ENCODE data around the gene CLDN10. TPM values are rescaled to one million over a fixed set of nuclear protein-coding genes. Genes with fewer than 3 reads are reported as not detected.

Gene CLDN10
- total RNA-seq, 1 donor from 2014 or later: not detected

DNA sequence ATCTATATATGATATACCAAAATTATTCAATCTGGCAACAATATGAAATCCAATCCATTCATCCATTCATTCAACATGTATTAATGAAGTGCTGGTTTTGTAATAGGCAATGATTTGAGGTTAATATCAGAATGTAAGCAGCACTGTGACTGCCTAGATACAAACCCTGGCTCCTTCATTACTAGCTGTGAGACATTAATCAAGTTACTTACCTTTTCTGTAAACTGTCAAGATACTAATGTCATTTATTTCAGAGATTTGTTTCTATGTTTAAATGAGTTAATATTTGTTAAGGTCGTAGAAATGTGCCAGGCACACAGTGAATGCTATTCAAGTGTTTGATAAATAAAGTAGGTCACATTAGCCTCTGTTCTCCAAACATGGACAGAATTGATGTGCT, 40.9 kb downstream of the CLDN10 start:
- no peaks in the 10 kb centered on the region for H3K36me3 Mint-ChIP-seq (ENCODE audit: low read depth)
- H3K9me3 Mint-ChIP-seq: no peaks in the 10 kb centered on the region
- intact Hi-C loops (cut with micrococcal nuclease): no loop called here
- H3K4me1 Mint-ChIP-seq: no peaks in the 10 kb centered on the region
- no peak overlapping the region for H3K4me3 Mint-ChIP-seq
- CTCF ChIA-PET: no interaction called here
- peaks cover 22% of the 10 kb centered on the region for H3K27me3 Mint-ChIP-seq
- no peak for DNase-seq
- H3K27ac Mint-ChIP-seq: no peak overlapping the region
- TF ChIP-seq, protein P1, sequence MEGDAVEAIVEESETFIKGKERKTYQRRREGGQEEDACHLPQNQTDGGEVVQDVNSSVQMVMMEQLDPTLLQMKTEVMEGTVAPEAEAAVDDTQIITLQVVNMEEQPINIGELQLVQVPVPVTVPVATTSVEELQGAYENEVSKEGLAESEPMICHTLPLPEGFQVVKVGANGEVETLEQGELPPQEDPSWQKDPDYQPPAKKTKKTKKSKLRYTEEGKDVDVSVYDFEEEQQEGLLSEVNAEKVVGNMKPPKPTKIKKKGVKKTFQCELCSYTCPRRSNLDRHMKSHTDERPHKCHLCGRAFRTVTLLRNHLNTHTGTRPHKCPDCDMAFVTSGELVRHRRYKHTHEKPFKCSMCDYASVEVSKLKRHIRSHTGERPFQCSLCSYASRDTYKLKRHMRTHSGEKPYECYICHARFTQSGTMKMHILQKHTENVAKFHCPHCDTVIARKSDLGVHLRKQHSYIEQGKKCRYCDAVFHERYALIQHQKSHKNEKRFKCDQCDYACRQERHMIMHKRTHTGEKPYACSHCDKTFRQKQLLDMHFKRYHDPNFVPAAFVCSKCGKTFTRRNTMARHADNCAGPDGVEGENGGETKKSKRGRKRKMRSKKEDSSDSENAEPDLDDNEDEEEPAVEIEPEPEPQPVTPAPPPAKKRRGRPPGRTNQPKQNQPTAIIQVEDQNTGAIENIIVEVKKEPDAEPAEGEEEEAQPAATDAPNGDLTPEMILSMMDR (IDR thresholded peaks at IDR 0.05): no peak
- POLR2A ChIA-PET: no interaction called here
- no peak for ATAC-seq (ENCODE audit: low read depth)

DNA sequence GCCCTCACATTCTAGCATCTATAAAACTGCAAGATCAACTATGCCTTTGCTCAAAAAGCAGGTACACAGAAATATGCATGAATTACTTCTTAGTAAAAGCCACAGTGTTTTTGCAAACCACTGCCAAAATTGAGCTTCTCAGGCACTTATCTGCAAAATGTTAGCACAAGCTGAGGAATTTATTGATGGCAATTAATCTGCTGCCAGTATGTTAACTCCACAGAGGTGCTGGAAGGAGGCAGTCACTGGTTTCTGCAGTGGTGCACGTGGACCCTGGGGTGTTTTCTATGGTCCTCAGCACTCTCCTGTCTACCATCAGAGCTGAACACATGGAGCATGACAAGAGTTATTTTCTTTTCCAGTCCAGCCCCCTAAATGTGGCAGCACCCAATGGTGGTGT, 44.2 kb downstream of the CLDN10 start:
- CTCF ChIA-PET: no interaction called here

DNA sequence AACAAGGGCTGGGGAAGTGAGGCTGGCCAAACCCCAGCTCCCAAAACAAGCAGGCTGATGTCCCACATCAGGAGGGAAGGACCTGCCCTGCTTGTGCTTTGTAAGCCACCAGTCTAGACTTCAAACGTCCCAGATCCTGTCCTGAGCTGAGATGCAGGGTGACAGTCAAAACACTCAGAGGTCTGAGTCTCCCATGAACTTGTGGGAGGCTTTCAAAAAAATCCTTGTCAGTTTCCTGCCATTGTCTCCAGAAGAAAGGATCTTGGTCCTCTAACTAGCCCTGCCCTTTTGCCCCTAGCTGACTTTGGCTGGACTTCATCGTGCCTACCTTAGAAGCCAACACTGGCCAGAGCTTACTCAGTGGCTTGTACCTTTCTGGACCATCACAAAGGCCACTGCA, 48.7 kb downstream of the CLDN10 start:
- CTCF ChIA-PET: no interaction called here
- no peak for DNase-seq
- no peak for ATAC-seq (ENCODE audit: low read depth)
- no peak overlapping the region for H3K27ac Mint-ChIP-seq
- H3K9me3 Mint-ChIP-seq: no peaks in the 10 kb centered on the region
- no peaks in the 10 kb centered on the region for H3K36me3 Mint-ChIP-seq (ENCODE audit: low read depth)
- H3K4me1 Mint-ChIP-seq: no peaks in the 10 kb centered on the region
- POLR2A ChIA-PET: no interaction called here
- H3K27me3 Mint-ChIP-seq: peaks cover 14% of the 10 kb centered on the region
- intact Hi-C loops (cut with micrococcal nuclease): no loop called here
- H3K4me3 Mint-ChIP-seq: no peak overlapping the region
- TF ChIP-seq, protein P1 (IDR thresholded peaks at IDR 0.05): no peak

More for the DNA sequence above, 44.2 kb downstream of the CLDN10 start:
- Mint-ChIP-seq H3K9me3 (no peaks in the 10 kb centered on the region), H3K27ac (no peak overlapping the region), H3K36me3 (ENCODE audit: low read depth) (no peaks in the 10 kb centered on the region), H3K4me1 (no peaks in the 10 kb centered on the region), H3K4me3 (no peak overlapping the region), H3K27me3 (peaks cover 11% of the 10 kb centered on the region)
- TF ChIP-seq, protein P1 (IDR thresholded peaks at IDR 0.05): no peak
- intact Hi-C loops (cut with micrococcal nuclease): no loop called here
- DNase-seq (no peak), ATAC-seq (ENCODE audit: low read depth) (no peak)
- POLR2A ChIA-PET: no interaction called here

DNA sequence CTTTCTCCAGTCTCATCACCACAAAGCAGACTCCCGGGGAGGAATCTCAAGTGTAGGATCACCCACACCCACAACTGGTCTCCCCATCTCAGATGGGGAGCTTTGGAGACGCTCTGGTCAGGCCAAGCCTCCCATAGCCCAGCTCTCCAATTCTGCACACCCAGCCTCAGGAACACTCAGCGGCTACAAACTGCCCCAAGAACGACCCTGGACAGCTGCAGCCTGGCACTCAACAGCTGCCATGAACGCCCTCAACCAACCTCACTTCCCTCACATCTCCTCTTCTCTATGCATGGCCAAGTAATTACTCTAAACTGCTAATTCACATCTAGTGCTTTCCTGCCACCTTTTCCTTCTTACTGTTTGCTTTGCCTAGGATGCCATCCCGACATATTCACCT, 49.4 kb downstream of the CLDN10 start:
- Mint-ChIP-seq H3K27me3 (peaks cover 14% of the 10 kb centered on the region), H3K4me3 (no peak overlapping the region), H3K36me3 (ENCODE audit: low read depth) (no peaks in the 10 kb centered on the region), H3K27ac (no peak overlapping the region), H3K4me1 (no peaks in the 10 kb centered on the region), H3K9me3 (no peaks in the 10 kb centered on the region)
- intact Hi-C loops (cut with micrococcal nuclease): no loop called here
- POLR2A ChIA-PET: no interaction called here
- CTCF ChIA-PET: no interaction called here
- ATAC-seq (ENCODE audit: low read depth) (no peak), DNase-seq (no peak)
- TF ChIP-seq, protein P1 (IDR thresholded peaks at IDR 0.05): no peak

DNA sequence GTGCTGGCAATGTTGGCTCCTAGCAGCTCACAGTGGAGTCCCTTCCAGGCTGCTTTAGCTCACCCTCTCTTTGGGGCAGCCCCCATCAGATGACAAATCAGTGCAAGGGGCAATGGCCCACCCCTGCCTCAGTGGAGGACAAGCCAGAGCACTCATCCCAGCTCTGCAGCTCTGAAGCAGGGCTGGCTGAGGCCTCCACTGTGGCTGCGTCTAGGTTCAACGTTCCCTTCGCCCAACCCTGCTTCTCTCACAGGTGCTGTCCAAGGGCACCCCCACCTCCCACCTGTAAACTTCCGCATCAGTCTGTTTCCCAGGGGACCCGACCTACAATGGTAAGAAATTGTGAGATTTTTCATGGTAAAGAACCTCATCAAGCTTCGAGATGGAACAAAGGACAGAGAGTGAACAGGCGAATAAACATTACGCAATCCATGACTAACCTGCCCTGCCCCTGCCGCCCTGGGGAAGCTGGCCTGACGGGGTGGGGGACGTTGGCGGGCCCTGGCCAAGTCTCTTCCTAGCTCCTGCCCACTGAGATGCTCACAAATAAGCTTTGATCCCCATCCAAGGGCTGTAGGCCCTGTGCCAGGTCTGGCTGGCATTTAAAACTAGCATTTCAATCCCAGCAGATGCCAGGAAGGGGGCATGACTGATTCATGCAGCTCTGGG, 51.5 kb downstream of the CLDN10 start:
- POLR2A ChIA-PET: no interaction called here
- TF ChIP-seq, protein P1 (IDR thresholded peaks at IDR 0.05): no peak
- Mint-ChIP-seq H3K36me3 (ENCODE audit: low read depth) (no peaks in the 10 kb centered on the region), H3K9me3 (no peaks in the 10 kb centered on the region), H3K4me1 (no peaks in the 10 kb centered on the region), H3K27ac (no peak overlapping the region), H3K4me3 (no peak overlapping the region), H3K27me3 (peaks cover 13% of the 10 kb centered on the region)
- CTCF ChIA-PET: no interaction called here
- intact Hi-C loops (cut with micrococcal nuclease): no loop called here
- DNase-seq (no peak), ATAC-seq (ENCODE audit: low read depth) (no peak)

Data from activated B cell treated with CpG ODN at 0.5 μM for 24 hours (primary cell).